ENCODE measurements around the gene LMCD1.
A peak's percentile ranks its signal among the peaks of the same experiment; 100 is the strongest.

LMCD1 gene

GRCh38 chr3:8493744-8494143 lies 7.9 kb upstream of the LMCD1 start:
- H3K27me3 ChIP-seq (ENCODE audit: control insufficient read depth, insufficient read depth, low read length): no peaks in the 10 kb centered on the region

DNA sequence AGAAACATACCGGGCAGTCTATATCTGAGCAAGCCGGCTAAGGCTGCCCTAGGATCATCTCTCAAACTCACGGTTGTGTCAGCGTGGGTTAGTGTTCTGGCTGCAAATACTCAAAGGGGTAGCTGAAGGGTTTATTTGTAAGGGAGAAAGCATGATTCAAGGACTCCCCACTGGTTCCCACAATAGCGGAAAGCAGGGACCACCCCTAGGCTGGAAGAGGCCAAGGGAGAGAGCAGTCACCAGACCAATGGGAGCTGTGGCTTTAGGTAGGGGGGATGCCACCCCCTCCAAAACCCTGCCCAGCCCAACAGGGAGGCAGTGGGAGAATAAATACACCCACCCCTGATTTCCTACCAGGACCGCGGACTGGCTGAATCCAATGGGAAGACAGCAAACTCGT lies 7.3 kb upstream of the LMCD1 start:
- no peak for TF ChIP-seq CTCF (IDR thresholded peaks at IDR 0.05)
- no peak overlapping the region for H3K9ac ChIP-seq

More at GRCh38 chr3:8493744-8494143, 7.9 kb upstream of the LMCD1 start:
- Histone ChIP-seq H3K9me3 (ENCODE audit: control insufficient read depth, low read length) (no peaks in the 10 kb centered on the region), H3K27ac (no peak overlapping the region), H3K36me3 (ENCODE audit: control insufficient read depth, insufficient read depth, low read length) (no peaks in the 10 kb centered on the region), H2AFZ (no peak overlapping the region), H3K4me1 (no peaks in the 10 kb centered on the region), H3K79me2 (no peaks in the 10 kb centered on the region), H3K9ac (no peak overlapping the region), H3K4me3 (ENCODE audit: low read depth, low read length) (no peak overlapping the region), H3K4me2 (ENCODE audit: low read length) (no peak overlapping the region)
- TF ChIP-seq CTCF (IDR thresholded peaks at IDR 0.05): no peak

GRCh38 chr3:8497582-8497981 lies 4.0 kb upstream of the LMCD1 start:
- no peaks in the 10 kb centered on the region for H3K27me3 ChIP-seq (ENCODE audit: control insufficient read depth, insufficient read depth, low read length)
- H3K9ac ChIP-seq: no peak overlapping the region
- H3K4me2 ChIP-seq (ENCODE audit: low read length): no peak overlapping the region
- no peak overlapping the region for H3K4me3 ChIP-seq (ENCODE audit: low read depth, low read length)
- H2AFZ ChIP-seq: no peak overlapping the region
- H3K27ac ChIP-seq: no peak overlapping the region
- no peak for TF ChIP-seq CTCF (IDR thresholded peaks at IDR 0.05)
- no peaks in the 10 kb centered on the region for H3K79me2 ChIP-seq
- H3K36me3 ChIP-seq (ENCODE audit: control insufficient read depth, insufficient read depth, low read length): no peaks in the 10 kb centered on the region
- H3K4me1 ChIP-seq: peaks cover 5% of the 10 kb centered on the region
- no peaks in the 10 kb centered on the region for H3K9me3 ChIP-seq (ENCODE audit: control insufficient read depth, low read length)

More for the DNA sequence above, 7.3 kb upstream of the LMCD1 start:
- Histone ChIP-seq H3K27ac (no peak overlapping the region), H3K79me2 (no peaks in the 10 kb centered on the region), H2AFZ (no peak overlapping the region), H3K36me3 (ENCODE audit: control insufficient read depth, insufficient read depth, low read length) (no peaks in the 10 kb centered on the region), H3K4me3 (ENCODE audit: low read depth, low read length) (no peak overlapping the region), H3K4me1 (no peaks in the 10 kb centered on the region), H3K4me2 (ENCODE audit: low read length) (no peak overlapping the region), H3K9me3 (ENCODE audit: control insufficient read depth, low read length) (no peaks in the 10 kb centered on the region), H3K27me3 (ENCODE audit: control insufficient read depth, insufficient read depth, low read length) (no peaks in the 10 kb centered on the region)

- Histone ChIP-seq H3K9ac (no peak overlapping the region), H2AFZ (no peak overlapping the region), H3K36me3 (ENCODE audit: control insufficient read depth, insufficient read depth, low read length) (no peaks in the 10 kb centered on the region), H3K27me3 (ENCODE audit: control insufficient read depth, insufficient read depth, low read length) (no peaks in the 10 kb centered on the region), H3K4me1 (peaks cover 20% of the 10 kb centered on the region), H3K4me2 (ENCODE audit: low read length) (no peak overlapping the region), H3K79me2 (no peaks in the 10 kb centered on the region), H3K9me3 (ENCODE audit: control insufficient read depth, low read length) (no peaks in the 10 kb centered on the region), H3K27ac (peak overlapping the region; percentile 29), H3K4me3 (ENCODE audit: low read depth, low read length) (no peak overlapping the region)
- no peak for TF ChIP-seq CTCF (IDR thresholded peaks at IDR 0.05)
These were observed 2.4 kb upstream of the LMCD1 start for GRCh38 chr3:8499181-8499611.

DNA sequence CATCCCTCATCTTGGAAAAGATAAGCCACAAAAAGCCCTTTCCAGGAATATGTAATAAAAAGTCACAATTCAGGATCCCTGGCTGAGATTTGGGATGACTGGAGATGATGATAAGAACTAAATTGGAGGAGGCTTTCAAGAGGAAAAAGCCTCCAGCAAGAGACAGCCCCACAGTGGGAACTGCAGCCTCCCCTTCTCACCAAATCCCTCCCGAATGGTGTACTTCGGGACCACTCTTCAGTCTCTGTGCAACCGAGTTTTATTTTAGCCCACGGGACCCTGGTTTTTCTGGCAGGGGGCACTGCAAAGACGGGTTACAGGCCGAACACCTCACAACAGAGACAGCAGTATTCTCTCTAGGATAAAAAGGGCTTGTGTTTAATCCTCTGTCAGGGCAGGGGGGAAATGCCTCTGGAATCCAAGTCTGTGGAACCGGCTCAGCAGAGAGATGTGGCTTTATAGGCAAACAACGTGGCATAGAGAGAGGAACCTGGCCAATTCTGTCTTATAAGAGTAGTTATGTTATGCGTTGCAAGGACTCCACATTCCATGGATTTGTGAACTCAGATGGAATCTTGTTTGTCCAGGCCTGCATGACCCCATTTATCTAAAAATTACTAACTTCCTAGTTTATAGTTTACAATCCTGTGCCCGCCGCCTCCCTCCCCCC lies 1.2 kb upstream of the LMCD1 start:
- Histone ChIP-seq H3K9ac (no peak overlapping the region), H3K9me3 (ENCODE audit: control insufficient read depth, low read length) (no peaks in the 10 kb centered on the region), H3K79me2 (no peaks in the 10 kb centered on the region), H3K36me3 (ENCODE audit: control insufficient read depth, insufficient read depth, low read length) (no peaks in the 10 kb centered on the region), H3K4me3 (ENCODE audit: low read depth, low read length) (peak overlapping the region; percentile 13), H3K27me3 (ENCODE audit: control insufficient read depth, insufficient read depth, low read length) (no peaks in the 10 kb centered on the region), H3K27ac (peak overlapping the region; percentile 48), H2AFZ (peak overlapping the region; percentile 96), H3K4me2 (ENCODE audit: low read length) (peak overlapping the region; percentile 99), H3K4me1 (peaks cover 32% of the 10 kb centered on the region)
- TF ChIP-seq CTCF (IDR thresholded peaks at IDR 0.05): no peak
